Measurements from ENCODE around the gene NPY5R.

- TF ChIP-seq CTCF (IDR thresholded peaks at IDR 0.05) (no peak), POLR2A (IDR thresholded peaks at IDR 0.05) (no peak)
Observed at GRCh38 chr4:163353054-163353453, 9.4 kb downstream of the NPY5R start.
